OCI-LY7 (cell line): ENCODE data around the gene ZNRF1. TPM values are rescaled to one million over a fixed set of nuclear protein-coding genes. Genes with fewer than 3 reads are reported as not detected.

ENCODE experiments used
- BruUV-seq: library from RNA; stranded (reverse); fragments of 400-500 nt; replicated peaks from 2 replicates; lab custom pipeline; 2021; lab: Mats Ljungman, UMichigan
- CTCF ChIA-PET: fragments of 300-600 bp; sonication (Branson Sonifier 250); formaldehyde crosslinking; loops from one replicate; lab custom pipeline; 2022; ENCODE audit warnings: antibody characterized with exemption; ENCODE audit not compliant: unreplicated experiment; lab: Charles Lee
- POLR2A ChIA-PET: fragments of 300-600 bp; sonication (Branson Sonifier 250); formaldehyde crosslinking; loops from one replicate; lab custom pipeline; 2022; ENCODE audit warnings: antibody characterized with exemption; lab: Charles Lee
- DNase-seq: peaks from one replicate; pipeline ENCODE4 v3.0.0-alpha.2; 2015; ENCODE audit warnings: low spot score
- H2AFZ ChIP-seq: fragments of 200-600 bp; sonication (generic), shearing (Covaris generic); 2 replicates; pipeline ENCODE4 v1.6.1; 2014; ENCODE audit warnings: mild to moderate bottlenecking, antibody characterized with exemption, low read length, moderate library complexity
- H3K27ac ChIP-seq: fragments of 200-600 bp; sonication (generic); 2 replicates; pipeline ENCODE4 v1.5.1; 2014; ENCODE audit warnings: mixed run types, low read depth, mild to moderate bottlenecking, moderate library complexity, low read length, inconsistent platforms; ENCODE audit not compliant: poor library complexity, severe bottlenecking
- H3K36me3 ChIP-seq: fragments of 200-600 bp; sonication (generic); 2 replicates; pipeline ENCODE4 v1.6.1; 2014; ENCODE audit warnings: mild to moderate bottlenecking, antibody characterized with exemption, low read length, moderate library complexity, mixed read lengths; ENCODE audit not compliant: insufficient read depth
- H3K4me1 ChIP-seq: fragments of 200-600 bp; sonication (generic); 2 replicates; pipeline ENCODE4 v1.5.1; 2014; ENCODE audit warnings: mild to moderate bottlenecking, low read length; ENCODE audit not compliant: insufficient read depth, poor library complexity, severe bottlenecking
- H3K4me2 ChIP-seq: fragments of 200-600 bp; sonication (generic); 2 replicates; pipeline ENCODE4 v1.6.1; 2014; ENCODE audit warnings: mild to moderate bottlenecking, low read length
- H3K4me3 ChIP-seq: fragments of 200-600 bp; sonication (generic); 2 replicates; pipeline ENCODE4 v1.5.1; 2014; ENCODE audit warnings: mild to moderate bottlenecking, low read depth, low read length; ENCODE audit not compliant: poor library complexity, severe bottlenecking
- H3K79me2 ChIP-seq: fragments of 200-600 bp; sonication (generic); 2 replicates; pipeline ENCODE4 v1.6.1; 2016; ENCODE audit warnings: low read depth, mild to moderate bottlenecking, low read length, moderate library complexity, mixed read lengths; ENCODE audit not compliant: insufficient read depth
- H3K9me2 ChIP-seq: fragments of 200-600 bp; sonication (generic); 2 replicates; pipeline ENCODE4 v1.6.1; 2016; ENCODE audit warnings: mild to moderate bottlenecking, low read length, mixed read lengths; ENCODE audit not compliant: insufficient read depth
- H3K9me3 ChIP-seq: fragments of 200-600 bp; sonication (generic); 2 replicates; pipeline ENCODE4 v1.6.1; 2014; ENCODE audit warnings: mild to moderate bottlenecking, mixed run types, low read length, mixed read lengths
- H4K20me1 ChIP-seq: fragments of 200-600 bp; sonication (generic); 2 replicates; pipeline ENCODE4 v1.6.1; 2014; ENCODE audit warnings: mild to moderate bottlenecking, antibody characterized with exemption, low read length, moderate library complexity, mixed read lengths; ENCODE audit not compliant: insufficient read depth
- CTCF ChIP-seq: fragments of 200-600 bp; sonication (generic); conservative IDR thresholded peaks from 2 replicates; pipeline ENCODE4 v1.5.1; 2014; ENCODE audit warnings: mild to moderate bottlenecking, antibody characterized with exemption, low read length, moderate library complexity, mixed read lengths
- EZH2phosphoT487 ChIP-seq: fragments of 200-600 bp; sonication (generic); IDR thresholded peaks from 2 replicates; pipeline ENCODE4 v1.6.1; 2018; ENCODE audit warnings: low read depth, borderline replicate concordance, mild to moderate bottlenecking, mixed run types, antibody characterized with exemption, low read length, moderate library complexity, mixed read lengths
- intact Hi-C: fragments of 100-400 bp; cut with micrococcal nuclease; formaldehyde crosslinking; loops from one replicate; pipeline ENCODE4 v1.10.0; 2022; ENCODE audit not compliant: unreplicated experiment
- total RNA-seq, 2 experiments: library from RNA; depleted of rRNA in 1 of 2; stranded (reverse); fragments of >200 nt in 1 of 2; shearing (Covaris generic) in 1 of 2; gene quantifications; 2 replicates each; pipeline ENCODE4 v1.2.3, GENCODE V29; 2014 to 2022

The ZNRF1 gene
- total RNA-seq, 2 experiments from 2014 or later, result 11.8 to 23.7 TPM

GRCh38 chr16:75064403-75065148 lies 65.8 kb downstream of the ZNRF1 start:
- H3K4me1 ChIP-seq, result no peaks in the 10 kb centered on the region
- ChIA-PET CTCF (no interaction called here), POLR2A (interaction anchor here (0.6 kb wide), 1 partner anchor 247 kb away, joined by 4 read pairs; no protein-coding TSS in a partner anchor)
- BruUV-seq, result no TSS peak
- H3K9me3 ChIP-seq, result no peaks in the 10 kb centered on the region
- H3K27ac ChIP-seq, result no peak overlapping the region
- intact Hi-C loops, result no loop called here
- H3K4me2 ChIP-seq, result no peak overlapping the region
- DNase-seq, result no peak
- H4K20me1 ChIP-seq, result no peaks in the 10 kb centered on the region; the same call in 1 of the 2 replicates
- H3K9me2 ChIP-seq, result no peaks in the 10 kb centered on the region
- no peak overlapping the region for H3K4me3 ChIP-seq
- no peak overlapping the region for H2AFZ ChIP-seq
- TF ChIP-seq CTCF, result no peak
- no peak for TF ChIP-seq EZH2phosphoT487
- no peaks in the 10 kb centered on the region for H3K36me3 ChIP-seq
- H3K79me2 ChIP-seq, result no peaks in the 10 kb centered on the region

- intact Hi-C loops, result no loop called here
- Histone ChIP-seq H3K9me2 (no peaks in the 10 kb centered on the region), H3K4me2 (no peak overlapping the region), H3K9me3 (no peaks in the 10 kb centered on the region), H3K36me3 (no peaks in the 10 kb centered on the region), H3K79me2 (no peaks in the 10 kb centered on the region), H3K4me3 (no peak overlapping the region), H3K4me1 (no peaks in the 10 kb centered on the region), H4K20me1 (no peaks in the 10 kb centered on the region; the same call in 1 of the 2 replicates), H2AFZ (no peak overlapping the region), H3K27ac (no peak overlapping the region)
- ChIA-PET POLR2A (interaction anchor here (0.6 kb wide), 1 partner anchor 248 kb away, joined by 4 read pairs; no protein-coding TSS in a partner anchor), CTCF (no interaction called here)
- TF ChIP-seq CTCF (no peak), EZH2phosphoT487 (no peak)
- no peak for DNase-seq
- BruUV-seq, result no TSS peak
Observed at GRCh38 chr16:75065149-75065505, 66.3 kb downstream of the ZNRF1 start.

- ChIA-PET CTCF (no interaction called here), POLR2A (interaction anchor here (0.6 kb wide), 1 partner anchor 248 kb away, joined by 4 read pairs; no protein-coding TSS in a partner anchor)
- H3K79me2 ChIP-seq, result no peaks in the 10 kb centered on the region
- no peak overlapping the region for H2AFZ ChIP-seq
- no peaks in the 10 kb centered on the region; the same call in 1 of the 2 replicates for H4K20me1 ChIP-seq
- H3K27ac ChIP-seq, result no peak overlapping the region
- no peaks in the 10 kb centered on the region for H3K4me1 ChIP-seq
- TF ChIP-seq CTCF, result no peak
- no peak for TF ChIP-seq EZH2phosphoT487
- no peak overlapping the region for H3K4me2 ChIP-seq
- no peaks in the 10 kb centered on the region for H3K9me2 ChIP-seq
- intact Hi-C loops, result no loop called here
- BruUV-seq, result no TSS peak
- no peaks in the 10 kb centered on the region for H3K9me3 ChIP-seq
- no peaks in the 10 kb centered on the region for H3K36me3 ChIP-seq
- no peak overlapping the region for H3K4me3 ChIP-seq
- no peak for DNase-seq
Observed at GRCh38 chr16:75065521-75066149, 66.8 kb downstream of the ZNRF1 start.
